SH-SY5Y (cell line): Measurements from ENCODE around the gene CAPN11.

Experiments
- GATA2 ChIP-seq: IDR thresholded peaks from 2 replicates; pipeline ENCODE4 v1.6.1; 2011; ENCODE audit warnings: mild to moderate bottlenecking, low read depth, low read length
- GATA3 ChIP-seq: IDR thresholded peaks from 2 replicates; pipeline ENCODE4 v1.6.1; 2011; ENCODE audit warnings: low read depth, mild to moderate bottlenecking, low read length, moderate library complexity

DNA sequence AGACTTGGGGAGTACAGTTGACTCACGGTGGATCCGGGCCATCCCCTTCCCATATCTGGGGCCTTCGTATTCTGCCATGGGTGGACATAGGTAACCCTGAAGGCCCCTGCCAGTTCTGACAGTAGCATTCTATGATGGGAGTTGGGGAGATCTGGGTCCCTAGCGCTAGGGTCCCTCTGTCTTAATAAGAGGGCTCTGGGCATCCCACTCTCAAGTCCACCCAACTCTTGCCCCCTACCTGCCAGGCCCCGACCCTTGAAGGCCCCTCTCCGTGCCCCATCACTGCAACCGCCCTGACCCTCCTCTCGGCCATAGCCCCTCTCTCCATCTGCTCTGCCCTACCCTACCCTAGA lies 6.5 kb upstream of the CAPN11 start:
- TF ChIP-seq GATA3 (no peak), GATA2 (no peak)
